ENCODE data around the gene EPHA2.
"Not testable (repeated sequence)": the region's sequence is repeated elsewhere in the genome, so short reads cannot be mapped to it uniquely, and the experiment has no call there.

The EPHA2 gene

DNA sequence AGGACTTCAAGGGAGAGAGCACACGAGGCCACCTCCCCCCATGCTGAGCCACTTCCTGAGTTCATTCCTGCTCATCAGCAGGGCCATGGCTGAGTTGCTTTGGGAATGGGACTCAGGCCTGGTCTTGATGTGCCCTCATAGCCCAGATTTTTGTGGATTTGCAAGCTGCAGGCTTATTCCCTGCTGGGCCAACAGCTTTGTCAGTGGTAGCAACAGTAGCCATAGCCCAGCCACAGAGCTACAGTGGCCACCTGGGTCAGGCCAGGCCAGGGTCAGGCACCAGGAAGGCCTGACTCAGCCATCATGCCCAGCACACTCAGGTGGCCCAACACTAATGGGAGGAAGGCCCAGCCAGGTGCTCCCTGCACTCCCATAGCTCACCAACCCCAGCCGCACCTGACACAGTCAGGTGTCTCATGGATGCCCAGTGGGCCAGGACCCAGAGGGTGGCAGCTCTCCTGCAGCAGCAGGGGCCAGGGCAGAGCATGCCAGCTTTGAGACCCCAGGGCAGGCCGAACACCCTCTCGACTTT, 33.5 kb downstream of the EPHA2 start:
- no peak for DNase-seq (ENCODE audit: low read depth in 2 of 3, low spot score in 1 of 3)

DNA sequence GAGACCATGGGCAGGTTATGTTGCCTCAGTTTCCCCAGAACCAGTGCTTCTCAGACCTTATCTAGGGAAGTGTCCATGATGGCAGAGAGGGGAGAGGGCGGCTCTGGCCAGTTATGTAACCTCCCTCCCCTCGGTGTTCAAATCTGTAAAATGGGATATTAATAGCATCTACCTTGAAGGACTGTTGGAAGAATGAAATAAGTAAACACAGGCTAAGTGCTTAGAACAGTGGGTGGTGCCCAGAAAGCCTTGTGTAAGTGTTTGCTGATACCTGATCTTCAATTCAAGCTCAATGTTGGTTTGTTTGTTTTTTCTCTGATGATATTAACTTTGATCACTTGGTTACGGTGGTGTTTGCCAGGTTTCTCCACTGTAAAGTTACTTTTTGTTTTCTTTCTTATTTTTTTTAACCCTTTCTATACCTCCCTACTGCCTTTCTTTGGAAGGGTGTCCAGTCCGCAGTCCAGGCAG, 34.9 kb downstream of the EPHA2 start:
- no peak for DNase-seq (ENCODE audit: low read depth in 2 of 3, low spot score in 1 of 3)

DNA sequence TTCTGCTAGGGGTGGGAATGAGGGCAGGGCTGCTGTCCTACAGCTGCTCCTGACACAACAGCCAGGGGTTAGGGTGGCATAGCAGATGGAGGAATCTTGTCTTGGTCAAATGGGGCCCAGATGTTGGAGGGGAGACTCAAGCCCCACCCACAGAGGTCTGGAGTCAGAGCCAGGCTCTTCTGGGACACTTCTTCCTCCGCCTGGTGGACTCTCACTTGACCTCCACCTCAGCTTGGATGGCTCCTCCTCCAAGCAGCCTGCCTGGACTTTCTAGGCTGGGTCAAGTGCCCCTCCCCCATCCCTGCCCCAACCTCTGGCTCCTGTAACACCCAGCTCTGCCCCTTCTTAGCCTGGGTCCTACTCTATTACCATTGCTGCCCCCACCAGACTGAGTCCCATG, 35.5 kb downstream of the EPHA2 start:
- no peak for DNase-seq (ENCODE audit: low read depth in 2 of 3, low spot score in 1 of 3)

DNA sequence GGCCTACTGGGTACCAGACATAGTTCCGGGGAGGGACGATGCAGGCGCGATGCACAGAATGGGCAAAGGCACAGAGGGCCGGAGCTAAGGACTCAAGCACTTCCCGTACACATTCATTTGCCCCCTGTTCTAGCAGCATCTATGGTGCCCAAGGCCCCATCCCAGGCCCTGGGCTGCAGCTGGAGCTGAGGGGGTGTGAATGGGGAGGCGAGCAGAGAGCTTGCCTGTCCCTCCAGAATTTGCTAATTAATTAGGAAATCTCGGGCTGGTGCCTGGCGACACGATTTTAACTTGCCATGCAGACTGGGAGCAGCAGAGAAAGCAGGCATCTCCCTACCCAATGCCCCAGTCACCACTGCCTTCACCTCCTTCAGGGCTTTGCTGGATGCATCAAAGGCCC, 35.9 kb downstream of the EPHA2 start:
- DNase-seq (ENCODE audit: low read depth in 2 of 3, low spot score in 1 of 3) = no peak

DNA sequence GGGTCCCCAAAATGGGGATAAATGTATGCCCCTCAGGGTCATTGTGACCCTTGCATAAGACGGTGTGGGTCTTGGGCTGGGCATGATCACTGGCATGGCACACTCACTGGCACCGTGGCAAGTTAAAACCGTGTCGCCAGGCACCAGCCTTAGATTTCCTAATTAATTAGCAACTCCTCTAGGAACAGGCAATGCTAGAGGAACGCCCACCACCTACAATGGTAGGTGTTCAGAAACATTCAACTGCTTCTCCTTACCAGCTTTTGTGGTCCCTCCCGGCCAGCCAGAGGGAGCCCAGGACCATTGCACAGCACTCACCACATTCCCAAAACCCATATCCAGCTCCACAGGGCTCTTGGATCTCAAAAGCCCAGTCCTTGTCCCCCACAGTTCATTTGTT, 36.4 kb downstream of the EPHA2 start:
- DNase-seq (ENCODE audit: low read depth in 2 of 3, low spot score in 1 of 3) = no peak

DNA sequence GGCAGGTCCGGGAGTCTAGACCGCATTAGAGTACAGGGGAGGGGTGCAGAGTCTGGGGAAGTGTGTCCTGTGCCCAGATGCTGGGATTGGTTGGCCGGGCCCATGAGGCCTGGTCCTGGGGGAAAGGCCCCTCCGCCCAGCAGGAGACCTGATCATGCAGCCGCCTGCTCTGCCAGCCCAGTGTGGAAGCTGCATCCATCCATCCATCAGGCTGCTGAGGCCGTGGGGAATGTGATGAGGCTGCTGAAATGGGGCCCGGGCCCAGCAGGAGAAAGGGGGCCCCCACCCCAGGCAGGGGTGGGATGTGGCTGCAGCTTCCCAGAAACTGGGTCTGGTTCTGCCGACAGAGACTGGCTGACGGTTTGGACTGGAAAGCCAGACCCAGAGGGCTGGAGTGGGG, 37.2 kb downstream of the EPHA2 start:
- DNase-seq (ENCODE audit: low read depth in 2 of 3, low spot score in 1 of 3) = no peak

DNA sequence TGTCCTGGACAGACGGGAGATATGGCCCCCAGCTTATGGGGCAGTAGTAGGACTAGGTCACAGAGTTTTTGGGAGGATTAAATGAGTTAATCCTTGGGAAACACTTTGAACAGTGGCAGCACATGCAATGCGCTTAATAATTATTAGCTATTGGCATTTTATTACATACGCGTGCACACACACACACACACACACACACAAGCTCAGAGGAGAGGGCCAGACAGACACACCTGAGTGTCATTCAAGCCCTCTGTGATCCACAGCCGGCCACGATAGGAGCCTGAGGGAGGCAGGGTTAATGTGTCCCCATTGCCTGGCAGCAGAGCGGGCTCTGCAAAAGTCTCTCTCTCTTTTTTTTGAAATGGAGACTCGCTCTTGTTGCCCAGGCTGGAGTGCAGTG, 37.9 kb downstream of the EPHA2 start:
- no peak for DNase-seq (ENCODE audit: low read depth in 2 of 3, low spot score in 1 of 3)

DNA sequence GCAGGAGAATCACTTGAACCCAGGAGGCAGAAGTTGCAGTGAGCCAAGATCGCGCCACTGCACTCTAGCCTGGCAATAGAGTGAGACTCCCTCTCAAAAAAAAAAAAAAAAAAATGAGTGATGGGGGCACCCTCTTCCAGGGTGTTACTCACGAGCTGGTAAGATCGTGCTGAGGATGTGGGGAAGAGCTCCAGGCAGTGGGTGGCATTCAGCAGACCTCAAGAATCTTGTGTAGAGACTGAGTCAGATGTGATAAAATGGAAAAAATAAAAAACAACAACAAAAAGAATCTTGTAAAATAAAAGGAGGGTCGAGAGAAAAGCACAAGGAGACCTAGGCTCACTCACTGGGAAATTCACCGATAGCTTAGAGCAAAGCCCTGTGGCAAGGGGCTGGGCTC, 38.5 kb downstream of the EPHA2 start:
- no peak for DNase-seq (ENCODE audit: low read depth in 2 of 3, low spot score in 1 of 3)

DNA sequence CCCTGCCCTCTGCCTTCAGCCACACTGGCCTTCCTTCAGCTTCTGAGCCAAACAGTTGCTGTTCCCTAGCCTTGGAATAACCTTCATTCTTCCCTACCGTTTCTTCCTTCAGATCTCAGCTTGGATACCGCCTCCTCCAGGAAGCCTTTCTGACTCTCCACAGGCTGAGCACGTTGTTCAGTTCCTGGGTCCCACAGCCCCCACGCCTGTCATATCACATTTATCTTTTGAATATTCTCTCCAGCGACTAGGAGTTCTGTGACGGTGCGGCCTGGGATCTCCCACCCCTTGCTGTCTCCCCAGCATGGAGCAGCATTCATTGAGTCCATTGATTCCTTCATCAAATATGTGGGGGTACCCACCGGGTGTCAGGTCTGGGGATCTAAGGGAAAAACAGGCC, 39.2 kb downstream of the EPHA2 start:
- no peak for DNase-seq (ENCODE audit: low read depth in 2 of 3, low spot score in 1 of 3)

DNA sequence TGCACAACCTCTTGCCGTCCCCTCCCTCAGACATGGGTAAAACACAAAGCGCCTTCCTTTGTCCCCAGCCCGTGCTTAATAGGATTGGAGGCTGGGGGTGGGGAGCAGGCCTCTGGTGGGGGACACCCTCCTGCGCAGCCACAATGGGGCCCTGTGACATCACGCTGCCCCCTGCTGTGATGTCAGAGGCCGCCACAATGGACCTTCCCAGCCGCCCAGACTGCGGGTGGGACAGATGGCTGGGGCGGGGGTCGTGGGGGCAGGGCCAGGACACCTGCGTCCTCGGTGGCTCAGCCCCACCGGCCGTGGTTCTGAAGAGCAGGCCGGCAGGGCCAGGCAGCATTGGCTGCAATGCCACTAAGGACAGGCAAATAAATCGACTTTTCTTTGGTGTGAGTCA, 39.9 kb downstream of the EPHA2 start:
- no peak for DNase-seq (ENCODE audit: low read depth in 2 of 3, low spot score in 1 of 3)

DNA sequence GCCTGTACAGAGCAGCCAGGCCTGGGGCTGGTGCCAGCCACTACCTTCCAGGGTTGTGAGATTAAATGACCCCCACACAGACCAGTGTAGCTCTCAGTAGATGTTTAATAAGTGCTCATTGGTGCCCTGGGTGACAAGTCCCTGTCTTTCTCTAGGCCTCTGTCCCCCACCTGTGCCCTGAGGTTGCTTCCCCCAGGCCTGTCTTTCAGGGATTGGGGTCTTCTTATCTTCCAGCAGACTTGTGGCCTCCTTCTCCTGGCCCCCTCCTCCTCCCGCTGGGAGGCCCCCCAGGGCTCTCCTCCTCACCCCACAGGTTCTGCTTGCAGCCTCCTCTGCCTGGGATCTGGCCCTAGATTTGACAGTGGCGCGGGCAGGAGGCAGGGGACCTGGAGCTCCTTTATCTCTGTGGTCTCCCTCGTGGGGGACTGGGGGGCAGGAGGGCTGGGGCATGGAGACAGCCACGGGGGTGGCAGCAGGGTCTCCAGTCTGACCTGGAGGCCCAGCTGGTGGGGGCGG, 40.3 kb downstream of the EPHA2 start:
- no peak for DNase-seq (ENCODE audit: low read depth in 2 of 3, low spot score in 1 of 3)

DNA sequence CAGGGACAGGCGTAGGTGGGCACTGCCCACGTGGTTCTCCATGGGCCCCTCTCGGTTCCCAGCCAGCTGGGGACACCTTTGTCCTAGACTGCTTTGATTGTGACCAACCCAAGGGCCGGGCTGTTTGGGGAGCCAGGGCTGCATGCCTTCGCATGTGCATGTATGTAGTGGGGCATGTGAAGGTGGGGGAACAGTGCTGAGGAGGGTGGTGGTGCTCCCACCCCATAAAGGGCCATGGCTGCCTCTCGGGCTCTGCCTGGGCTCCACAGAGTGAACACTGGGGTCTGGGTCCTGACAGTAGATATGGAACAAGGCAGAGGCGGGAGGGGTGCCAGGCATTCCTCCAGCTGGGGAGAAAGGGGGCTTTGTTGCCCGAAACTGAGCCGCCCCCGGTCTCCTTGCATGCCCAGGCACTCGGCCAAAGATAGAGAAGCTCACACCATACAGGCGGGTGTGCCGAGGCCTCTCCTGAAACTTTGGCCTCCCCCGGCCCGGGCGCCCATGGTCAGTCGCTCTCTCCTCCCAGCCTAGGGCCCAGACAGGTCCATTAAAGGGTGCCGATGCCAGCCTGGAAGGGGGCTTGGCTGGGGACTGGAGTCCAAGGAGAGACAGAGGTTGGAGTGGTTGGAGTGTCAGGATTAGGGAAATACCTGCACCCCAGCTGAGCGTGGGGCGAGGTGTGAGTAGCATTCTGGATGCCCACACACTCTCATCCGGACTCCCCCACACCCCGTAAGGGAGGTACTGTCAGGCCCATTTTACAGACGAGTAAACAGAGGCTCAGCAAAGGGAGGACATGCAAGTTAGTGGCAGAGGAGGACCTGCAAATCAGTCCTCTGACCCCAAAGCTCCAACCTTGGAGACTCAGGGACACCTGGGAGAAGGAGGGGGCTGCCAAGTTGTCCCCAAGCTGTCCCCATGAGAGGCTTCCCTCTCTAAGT, 41.1 kb downstream of the EPHA2 start:
- no peak for DNase-seq (ENCODE audit: low read depth in 2 of 3, low spot score in 1 of 3)

DNA sequence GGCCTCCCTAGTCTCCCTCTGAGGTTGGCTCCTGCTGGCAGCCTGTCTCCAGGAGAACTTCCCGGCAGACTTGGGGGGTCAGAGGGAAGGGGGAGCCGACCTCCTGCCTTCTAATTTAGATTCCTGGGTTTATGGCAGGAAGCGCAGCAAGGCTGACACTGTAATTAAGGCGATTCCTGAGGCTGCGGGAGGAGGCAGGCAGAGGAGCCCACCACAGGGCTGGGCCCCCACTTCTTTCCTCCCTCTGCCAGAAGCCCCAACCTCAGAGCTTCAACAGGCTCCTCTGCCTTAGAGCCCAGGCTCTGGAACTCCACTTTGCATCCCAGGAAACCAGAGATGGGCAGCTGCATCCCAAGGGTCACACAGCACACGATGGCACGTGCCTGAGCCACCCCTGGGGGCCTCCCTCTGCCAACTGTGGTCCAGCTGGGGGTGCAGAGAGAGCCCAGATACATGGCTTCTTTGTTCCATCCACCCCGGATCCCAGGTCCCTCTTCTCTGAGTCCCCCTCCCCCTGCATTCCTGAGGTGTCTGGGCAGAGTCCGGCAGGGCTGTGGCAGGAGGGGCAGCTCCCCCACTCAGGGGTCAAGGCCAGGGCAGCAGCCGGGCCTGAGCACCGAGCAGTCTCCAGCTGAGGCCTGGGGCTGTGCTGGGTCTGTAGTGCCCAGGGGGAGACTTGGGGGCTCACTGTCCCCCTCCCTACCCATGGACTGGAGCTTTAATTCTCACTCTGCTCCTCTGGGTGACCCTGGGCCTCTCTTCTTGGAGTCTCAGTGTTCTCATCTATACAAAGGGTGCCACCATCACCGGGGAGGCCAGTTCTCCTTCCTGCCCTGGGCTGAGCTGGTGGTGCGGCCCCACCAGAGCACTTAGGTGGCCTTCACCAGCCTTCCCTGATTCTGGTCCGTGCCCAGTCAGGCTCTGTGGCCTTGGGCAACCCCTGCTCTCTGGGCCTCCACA, 43.0 kb downstream of the EPHA2 start:
- DNase-seq (ENCODE audit: low read depth in 2 of 3, low spot score in 1 of 3) = no peak

DNA sequence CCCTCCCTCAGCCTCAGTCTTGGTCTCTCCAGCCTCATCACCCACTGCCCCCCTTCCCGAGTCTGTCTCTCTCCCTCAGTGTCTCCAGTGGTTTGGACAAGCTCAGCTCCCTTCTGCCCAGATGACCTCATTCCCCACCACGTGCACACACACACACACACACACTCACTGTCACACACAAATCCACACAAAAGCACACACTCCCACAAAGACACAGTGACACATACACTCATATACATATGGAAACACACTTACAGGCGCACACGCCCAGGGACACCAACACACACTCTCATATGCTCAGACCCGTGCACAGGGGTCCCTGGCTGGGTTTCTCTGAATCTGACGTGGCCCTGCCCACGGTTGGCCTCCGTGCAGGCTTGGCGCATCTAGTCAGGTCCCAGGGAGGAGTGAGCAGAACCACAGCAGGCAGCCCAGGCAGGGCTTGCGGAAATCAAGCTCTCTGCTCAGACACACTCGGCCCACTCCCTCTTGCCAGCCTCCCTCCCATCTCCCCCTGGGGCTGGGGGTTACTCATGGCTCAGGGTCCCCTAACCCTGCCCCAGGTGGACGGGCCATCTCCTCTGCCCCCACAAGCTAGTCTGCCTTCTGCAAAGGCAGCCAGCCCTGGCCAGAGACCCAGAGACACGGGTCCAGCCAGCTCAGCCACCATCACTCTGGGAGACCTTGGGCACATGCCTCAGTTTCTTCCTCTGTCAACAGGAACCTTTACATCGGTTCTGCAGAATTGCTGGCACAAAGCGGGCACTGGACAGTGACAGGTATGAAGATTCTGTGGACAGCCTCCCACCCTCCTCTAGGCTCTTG, 43.9 kb downstream of the EPHA2 start:
- DNase-seq (ENCODE audit: low read depth in 2 of 3, low spot score in 1 of 3) = no peak

DNA sequence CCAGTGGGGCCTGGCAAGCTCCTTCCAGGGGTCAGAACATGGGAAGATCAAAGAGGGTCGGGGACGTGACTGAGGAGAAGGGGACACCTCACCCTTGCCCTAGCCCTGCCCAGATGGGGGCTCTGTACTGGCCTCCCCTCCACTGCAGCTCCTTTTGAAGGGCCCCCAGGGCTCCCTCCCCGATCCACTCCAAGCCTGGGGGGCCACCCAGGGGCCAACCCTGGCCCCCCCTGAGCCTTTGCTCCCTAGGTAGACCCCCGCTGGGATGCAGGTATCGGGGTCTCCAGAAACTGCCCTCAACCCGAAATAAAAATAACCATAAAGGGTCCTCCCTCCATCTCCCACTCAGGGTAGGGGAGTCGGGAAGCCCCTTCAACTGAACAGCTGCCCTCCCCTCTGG, 45.0 kb downstream of the EPHA2 start:
- DNase-seq (ENCODE audit: low read depth in 2 of 3, low spot score in 1 of 3) = no peak

DNA sequence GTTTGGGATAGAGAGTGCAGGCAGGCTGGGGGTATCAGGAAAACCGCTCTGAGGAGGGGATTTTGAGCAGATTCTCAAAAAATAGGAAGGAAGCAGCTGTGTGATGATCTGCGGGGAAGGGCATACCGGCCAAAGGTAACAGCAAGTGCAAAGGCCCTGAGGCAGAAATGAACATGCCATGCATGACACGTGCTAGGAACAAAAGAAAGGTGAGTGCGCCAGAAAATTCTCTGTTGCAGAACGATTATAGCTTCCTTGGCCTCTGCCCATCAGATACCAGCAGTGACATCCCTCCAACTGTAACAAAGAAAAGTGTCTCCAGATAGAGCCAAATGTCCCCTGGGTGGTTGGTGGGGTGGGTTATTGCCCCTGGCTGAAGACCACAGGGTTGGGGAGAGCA, 45.4 kb downstream of the EPHA2 start:
- DNase-seq (ENCODE audit: low read depth in 2 of 3, low spot score in 1 of 3) = no peak

DNA sequence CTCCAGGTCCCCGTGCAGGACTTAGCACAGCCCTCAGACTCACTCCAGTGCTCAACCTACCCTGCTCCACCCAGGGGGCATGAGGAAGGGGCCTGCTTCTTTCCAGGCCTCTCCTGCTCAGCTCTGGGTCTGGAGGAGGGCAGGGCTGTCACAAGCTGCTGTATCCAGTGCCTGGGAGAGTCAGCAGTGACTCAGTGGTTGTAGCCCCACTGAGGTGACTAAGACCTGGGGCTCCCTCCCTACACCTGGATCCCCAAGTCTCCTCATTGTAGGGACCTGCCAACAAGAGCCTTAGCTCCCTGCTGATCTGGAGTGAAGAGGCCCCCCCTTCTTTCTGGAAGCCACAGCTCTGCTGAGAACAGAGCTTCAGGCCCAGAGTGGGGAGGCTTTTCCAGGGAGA, 46.3 kb downstream of the EPHA2 start:
- no peak for DNase-seq (ENCODE audit: low read depth in 2 of 3, low spot score in 1 of 3)

DNA sequence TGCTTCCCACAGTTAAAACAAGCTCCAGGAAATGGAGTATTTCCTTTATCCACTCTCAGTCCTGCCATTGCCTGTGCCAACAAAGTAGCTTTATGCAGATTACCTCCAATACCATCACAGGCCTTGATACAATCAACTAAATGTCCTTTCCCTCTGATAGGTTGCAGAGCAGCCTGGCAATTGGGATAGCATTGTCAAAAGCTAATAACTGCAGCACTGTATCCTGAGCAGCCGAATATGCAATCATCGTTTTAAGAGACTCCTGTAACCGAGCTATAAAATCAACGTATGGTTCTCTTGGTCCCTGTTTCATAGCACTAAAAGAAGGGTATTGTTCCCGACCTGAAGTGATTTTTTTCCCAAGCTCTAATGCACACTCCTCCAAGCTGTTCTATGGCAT, 48.8 kb downstream of the EPHA2 start:
- not testable (repeated sequence) for DNase-seq (ENCODE audit: low read depth in 2 of 3, low spot score in 1 of 3)

DNA sequence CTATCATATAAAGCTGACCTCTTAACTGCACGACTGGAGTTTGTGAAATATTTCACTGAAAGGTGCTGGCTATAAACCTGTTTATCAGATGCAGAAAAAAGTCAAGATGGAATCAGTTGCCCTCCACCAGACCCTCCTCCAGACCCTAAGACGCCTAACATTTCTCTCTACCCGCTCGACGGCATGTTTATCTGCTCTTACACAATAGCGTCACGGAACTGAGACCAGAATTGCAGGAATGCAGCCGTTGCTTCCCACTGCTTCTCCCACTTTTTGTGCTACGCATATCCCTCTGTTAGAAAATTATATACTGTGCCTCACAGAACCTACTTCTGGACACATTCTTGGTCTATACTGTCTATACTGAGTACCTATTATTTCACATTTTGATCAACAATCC, 54.2 kb downstream of the EPHA2 start:
- DNase-seq (ENCODE audit: low read depth in 2 of 3, low spot score in 1 of 3) = no peak

DNA sequence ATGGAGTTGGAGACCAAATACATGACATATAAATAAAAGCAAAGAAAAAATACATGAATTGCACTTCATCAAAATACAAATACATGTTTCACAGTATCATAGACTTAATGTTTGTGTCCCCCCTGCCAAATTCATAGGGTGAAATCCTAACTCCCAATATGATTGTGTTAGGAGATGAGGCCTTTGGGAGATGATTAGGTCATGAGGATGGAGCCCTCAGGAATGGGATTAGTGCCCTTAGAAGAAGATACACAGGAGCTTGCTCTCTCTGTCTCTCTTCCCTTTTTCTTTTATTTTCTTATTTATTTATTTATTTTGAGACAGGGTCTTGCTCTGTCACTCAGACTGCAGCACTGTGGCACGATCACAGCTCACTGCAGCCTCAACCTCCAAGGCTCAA, 56.5 kb downstream of the EPHA2 start:
- no peak for DNase-seq (ENCODE audit: low read depth in 2 of 3, low spot score in 1 of 3)

DNA sequence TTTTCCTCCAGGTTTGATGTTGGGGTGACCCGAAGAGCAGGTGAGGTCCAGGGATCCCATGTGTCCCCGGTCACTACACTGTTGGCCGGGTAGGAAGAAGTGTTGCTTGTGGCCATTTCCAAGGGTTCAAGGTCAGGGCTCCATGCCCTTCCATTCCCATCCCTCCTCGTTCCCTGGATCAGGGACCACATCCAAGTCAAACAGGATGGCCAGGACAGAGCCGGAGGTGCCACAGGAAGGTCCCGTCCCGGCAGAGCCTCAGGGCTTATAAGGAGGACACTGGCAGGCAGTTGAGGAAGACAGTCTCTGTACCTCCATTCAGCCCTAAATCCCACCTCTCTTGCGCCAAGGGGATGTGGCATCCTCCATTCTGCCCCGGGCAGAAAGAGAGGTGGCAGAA, 60.4 kb downstream of the EPHA2 start:
- no peak for DNase-seq (ENCODE audit: low read depth in 2 of 3, low spot score in 1 of 3)

All from stimulated activated CD4-positive, alpha-beta T cell treated with anti-CD3 and anti-CD28 coated beads, Interleukin-12 subunit alpha, Interleukin-12 subunit beta, amount 100 ng/mL, for 48 hours (primary cell).